BE2C (cell line): ENCODE measurements around the gene CENPVL3.

ENCODE experiments used
- DNase-seq: peaks from one replicate; pipeline ENCODE4 v3.0.0-alpha.2; 2020
- H3K27me3 ChIP-seq: fragments of 250-450 bp; sonication (Bioruptor Pico); 2 replicates; pipeline ENCODE4 v1.5.1; 2020; ENCODE audit warnings: mild to moderate bottlenecking
- H3K36me3 ChIP-seq: fragments of 250-450 bp; sonication (Bioruptor Pico); 2 replicates; pipeline ENCODE4 v1.5.1; 2020; ENCODE audit warnings: mild to moderate bottlenecking
- H3K4me1 ChIP-seq: fragments of 250-450 bp; sonication (Bioruptor Pico); 2 replicates; pipeline ENCODE4 v1.5.1; 2020
- H3K4me3 ChIP-seq: 2 replicates; pipeline ENCODE4 v1.5.1; 2011; ENCODE audit warnings: low read depth, low read length
- H3K9me3 ChIP-seq: fragments of 250-450 bp; sonication (Bioruptor Pico); 2 replicates; pipeline ENCODE4 v1.5.1; 2020
- CTCF ChIP-seq: IDR thresholded peaks from 2 replicates; pipeline ENCODE4 v1.5.1; 2012; ENCODE audit warnings: mild to moderate bottlenecking, low read depth, low read length

CENPVL3 gene

GRCh38 chrX:51608766-51609165 is 9.9 kb downstream of the CENPVL3 start:
- no peaks in the 10 kb centered on the region for H3K4me1 ChIP-seq
- no peak for DNase-seq
- H3K36me3 ChIP-seq, result no peaks in the 10 kb centered on the region
- H3K4me3 ChIP-seq, result no peak overlapping the region
- H3K9me3 ChIP-seq, result no peaks in the 10 kb centered on the region
- no peaks in the 10 kb centered on the region for H3K27me3 ChIP-seq
- TF ChIP-seq CTCF, result no peak

GRCh38 chrX:51608126-51608525 is 10.6 kb downstream of the CENPVL3 start:
- Histone ChIP-seq H3K36me3 (no peaks in the 10 kb centered on the region), H3K9me3 (no peaks in the 10 kb centered on the region), H3K4me1 (no peaks in the 10 kb centered on the region), H3K27me3 (no peaks in the 10 kb centered on the region), H3K4me3 (no peak overlapping the region)
- no peak for DNase-seq
- no peak for TF ChIP-seq CTCF

GRCh38 chrX:51606446-51606845 is 12.3 kb downstream of the CENPVL3 start:
- no peak overlapping the region for H3K4me3 ChIP-seq
- no peak for TF ChIP-seq CTCF

GRCh38 chrX:51598899-51599298 is 19.8 kb downstream of the CENPVL3 start:
- no peak for TF ChIP-seq CTCF
- no peaks in the 10 kb centered on the region for H3K27me3 ChIP-seq
- no peaks in the 10 kb centered on the region for H3K4me1 ChIP-seq
- no peaks in the 10 kb centered on the region for H3K36me3 ChIP-seq
- H3K4me3 ChIP-seq, result no peak overlapping the region
- no peaks in the 10 kb centered on the region for H3K9me3 ChIP-seq
- no peak for DNase-seq

More at GRCh38 chrX:51606446-51606845, 12.3 kb downstream of the CENPVL3 start:
- Histone ChIP-seq H3K4me1 (no peaks in the 10 kb centered on the region), H3K36me3 (no peaks in the 10 kb centered on the region), H3K9me3 (no peaks in the 10 kb centered on the region), H3K27me3 (no peaks in the 10 kb centered on the region)
- no peak for DNase-seq

- no peak for DNase-seq
Measured at GRCh38 chrX:51571874-51572273, 46.8 kb downstream of the CENPVL3 start.

GRCh38 chrX:51569561-51569960 is 49.2 kb downstream of the CENPVL3 start:
- no peak for TF ChIP-seq CTCF
- H3K36me3 ChIP-seq, result no peaks in the 10 kb centered on the region
- H3K4me1 ChIP-seq, result no peaks in the 10 kb centered on the region
- H3K9me3 ChIP-seq, result no peaks in the 10 kb centered on the region
- H3K27me3 ChIP-seq, result no peaks in the 10 kb centered on the region
- H3K4me3 ChIP-seq, result no peak overlapping the region
- no peak for DNase-seq

More at GRCh38 chrX:51571874-51572273, 46.8 kb downstream of the CENPVL3 start:
- Histone ChIP-seq H3K36me3 (no peaks in the 10 kb centered on the region), H3K9me3 (no peaks in the 10 kb centered on the region), H3K27me3 (no peaks in the 10 kb centered on the region), H3K4me3 (no peak overlapping the region), H3K4me1 (no peaks in the 10 kb centered on the region)
- no peak for TF ChIP-seq CTCF
